ENCODE results near the gene B4GALT5. TPM values are rescaled to one million over a fixed set of nuclear protein-coding genes. Genes with fewer than 3 reads are reported as not detected.
A peak's percentile ranks its signal among the peaks of the same experiment; 100 is the strongest.

Gene B4GALT5
- polyA plus RNA-seq, 2 of the 4 experiments (the other 2 are of a cell fraction): 84.0 to 88.7 TPM

GRCh38 chr20:49615401-49616153, 98.1 kb downstream of the B4GALT5 start:
- POLR2A ChIA-PET: interaction anchor here (0.7 to 0.9 kb wide), 2 partner anchors 11 to 197 kb away, joined by 3 read pairs; partner anchors contain the start of gene SLC9A8
- H3K27ac ChIP-seq: peak overlapping the region; percentile 88
- no peaks in the 10 kb centered on the region for H3K9me3 ChIP-seq
- no peak overlapping the region for H3K4me3 ChIP-seq
- 12% methylated on average over 12 of the region's 15 CpGs for WGBS (ENCODE audit: missing lambda C conversion rate)
- CTCF ChIA-PET: interaction anchor here (0.6 to 12.7 kb wide), 9 partner anchors 9 to 282 kb away, joined by 3 to 546 read pairs (median 4); no protein-coding TSS in a partner anchor
- DNase-seq (ENCODE audit: low read depth in 1 of 2, low spot score in 1 of 2) (peak; percentile 83 to 93), FAIRE-seq (no peak), ATAC-seq (peak; percentile 65 to 70)
- H3K4me2 ChIP-seq: peak overlapping the region; percentile 72
- H3K4me1 ChIP-seq: peaks cover 36% of the 10 kb centered on the region
- TF ChIP-seq SMC3 (IDR thresholded peaks at IDR 0.05) (peak; percentile 44; the same call in 2 of the 3 replicates), HOXB5 (CRISPR knock-in tag; IDR thresholded peaks at IDR 0.05) (no peak), NPAS2 (CRISPR knock-in tag; IDR thresholded peaks at IDR 0.05; ENCODE audit: borderline replicate concordance) (no peak), CEBPB (IDR thresholded peaks at IDR 0.05) (no peak), POLR2AphosphoS2 (conservative IDR thresholded peaks at IDR 0.05; ENCODE audit: low read length) (no peak), USF2 (IDR thresholded peaks at IDR 0.05) (0 out of 2 replicates have a peak, but pooled peaks have one; percentile 14), PHF8 (IDR thresholded peaks at IDR 0.05; ENCODE audit: borderline replicate concordance, low read depth) (no peak), CBX8 (IDR thresholded peaks at IDR 0.05) (no peak), POLR2A (IDR thresholded peaks at IDR 0.05; ENCODE audit: low read length) (no peak), NR3C1 (IDR thresholded peaks at IDR 0.05) (no peak), MAX (IDR thresholded peaks at IDR 0.05) (peak; percentile 73; the same call in 1 of the 2 replicates), ESRRA (IDR thresholded peaks at IDR 0.05; ENCODE audit: borderline replicate concordance, low read length) (peak; percentile 8; the same call in 1 of the 2 replicates), RNF2 (IDR thresholded peaks at IDR 0.05; ENCODE audit: borderline replicate concordance, low read depth) (no peak), BCL3 (IDR thresholded peaks at IDR 0.05) (no peak), NFE2L2 (conservative IDR thresholded peaks at IDR 0.05; ENCODE audit: low read length) (peak; percentile 55), PBX3 (IDR thresholded peaks at IDR 0.05) (no peak), ZC3H11A (IDR thresholded peaks at IDR 0.05) (no peak), ATOH8 (CRISPR knock-in tag; IDR thresholded peaks at IDR 0.05; ENCODE audit: low read depth) (no peak), GATA3 (IDR thresholded peaks at IDR 0.05; ENCODE audit: borderline replicate concordance) (peak; percentile 55; the same call in 1 of the 2 replicates), ZFP36 (IDR thresholded peaks at IDR 0.05; ENCODE audit: borderline replicate concordance, partially characterized antibody) (peak; percentile 53), RFX5 (IDR thresholded peaks at IDR 0.05) (no peak), EHF (CRISPR knock-in tag; IDR thresholded peaks at IDR 0.05) (no peak), RARB (CRISPR knock-in tag; IDR thresholded peaks at IDR 0.05) (no peak), JUN (IDR thresholded peaks at IDR 0.05) (peak; percentile 30 to 58; a peak in 2 of 5 replicates), HOXA7 (CRISPR knock-in tag; IDR thresholded peaks at IDR 0.05) (no peak), ZNF302 (CRISPR knock-in tag; IDR thresholded peaks at IDR 0.05) (no peak), FOSL2 (IDR thresholded peaks at IDR 0.05) (no peak), FOSL2 (CRISPR knock-in tag; IDR thresholded peaks at IDR 0.05) (peak; percentile 77), FOXS1 (CRISPR knock-in tag; IDR thresholded peaks at IDR 0.05) (no peak), CHD4 (IDR thresholded peaks at IDR 0.05; ENCODE audit: borderline replicate concordance) (peak; percentile 69; the same call in 1 of the 2 replicates), MAFK (IDR thresholded peaks at IDR 0.05; ENCODE audit: partially characterized antibody) (peak; percentile 89), MYC (IDR thresholded peaks at IDR 0.05; ENCODE audit: borderline replicate concordance, low read length) (no peak), MAZ (IDR thresholded peaks at IDR 0.05; ENCODE audit: borderline replicate concordance, low read depth, low read length) (no peak), ELK1 (IDR thresholded peaks at IDR 0.05; ENCODE audit: low read depth, low read length) (no peak), TFCP2L1 (CRISPR knock-in tag; IDR thresholded peaks at IDR 0.05) (no peak), TP53 (CRISPR knock-in tag; IDR thresholded peaks at IDR 0.05) (no peak), ZSCAN20 (CRISPR knock-in tag; IDR thresholded peaks at IDR 0.05) (no peak), KDM1A (IDR thresholded peaks at IDR 0.05; ENCODE audit: low read depth) (peak; percentile 94), FOSB (CRISPR knock-in tag; IDR thresholded peaks at IDR 0.05) (no peak)

All from A549 (cell line).